Measurements from ENCODE around the gene WDFY1.
"Not testable (repeated sequence)": the region's sequence is repeated elsewhere in the genome, so short reads cannot be mapped to it uniquely, and the experiment has no call there.

Gene WDFY1

DNA sequence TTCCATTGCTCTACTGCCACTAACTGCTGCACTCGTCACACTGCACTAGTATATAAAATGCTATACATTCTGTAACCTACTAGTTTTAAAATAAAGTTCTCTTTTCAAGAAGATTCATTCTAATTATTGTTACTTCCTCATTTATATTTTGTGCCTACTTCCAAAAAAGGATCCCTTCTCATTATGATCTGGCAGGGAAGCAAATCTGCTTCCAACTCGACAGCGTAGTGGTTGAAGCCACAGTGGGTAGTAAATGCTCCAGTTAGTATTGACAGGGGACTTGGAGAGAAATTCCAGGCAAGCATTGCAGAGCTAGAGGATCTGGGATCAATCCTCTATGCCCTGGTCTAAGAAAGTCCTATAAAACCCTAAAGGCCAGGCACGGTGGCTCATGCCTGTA, 54.4 kb downstream of the WDFY1 start:
- FAIRE-seq, result no peak

DNA sequence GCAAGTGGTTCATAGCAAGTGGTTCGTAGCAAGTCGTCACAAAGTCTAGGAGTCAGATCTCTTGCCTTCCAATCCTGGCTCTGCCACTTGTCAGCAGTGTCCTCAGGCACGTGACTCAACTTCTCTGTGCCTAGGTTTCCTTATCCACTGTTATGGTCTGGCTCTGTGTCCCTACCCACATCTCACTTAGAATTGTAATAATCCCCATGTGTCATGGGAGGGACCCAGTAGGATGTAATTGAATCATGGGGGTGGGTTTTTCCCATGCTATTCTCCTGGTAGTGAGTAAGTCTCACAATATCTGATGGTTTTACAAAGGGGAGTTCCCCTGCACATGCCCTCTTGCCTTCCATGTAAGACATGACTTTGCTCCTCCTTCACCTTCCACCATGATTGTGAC, 55.9 kb downstream of the WDFY1 start:
- no peak for FAIRE-seq

DNA sequence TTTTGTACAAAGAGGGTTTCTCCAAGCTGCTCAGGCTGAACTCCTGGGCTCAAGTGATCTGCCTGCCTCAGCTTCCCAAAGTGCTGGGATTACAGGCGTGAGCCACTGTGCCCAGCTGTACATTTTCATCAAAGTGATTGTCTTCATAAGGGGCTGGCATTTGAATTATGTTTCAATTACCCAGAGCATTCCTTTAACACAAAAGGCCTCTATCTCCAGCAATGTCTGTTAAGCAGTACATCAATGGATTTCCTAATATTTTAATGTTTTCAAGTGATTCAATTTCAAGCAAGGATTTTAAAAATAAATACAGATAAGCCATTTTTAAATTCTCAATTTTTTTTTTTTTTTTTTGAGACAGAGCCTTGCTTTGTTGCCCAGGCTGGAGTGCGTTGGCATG, 56.9 kb downstream of the WDFY1 start:
- no peak for FAIRE-seq

DNA sequence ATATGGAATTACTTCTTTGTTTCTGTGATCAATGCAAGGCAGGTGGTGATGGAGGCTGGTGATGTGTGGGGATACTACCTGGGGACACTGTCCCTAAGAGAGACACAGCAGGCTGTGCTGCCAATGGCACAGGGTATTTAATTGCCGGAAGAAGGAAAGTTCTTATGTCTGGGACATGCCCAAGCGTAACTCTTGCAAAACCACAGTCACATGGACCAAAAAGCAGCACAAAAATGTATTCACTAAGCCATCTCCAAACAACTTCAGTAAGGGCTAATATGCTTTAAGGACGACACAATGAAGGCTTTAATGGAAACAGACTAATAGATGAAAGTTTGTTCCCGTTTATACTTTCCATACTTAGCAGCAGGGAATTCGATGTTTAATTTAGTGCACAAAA, 58.0 kb downstream of the WDFY1 start:
- FAIRE-seq, result no peak

DNA sequence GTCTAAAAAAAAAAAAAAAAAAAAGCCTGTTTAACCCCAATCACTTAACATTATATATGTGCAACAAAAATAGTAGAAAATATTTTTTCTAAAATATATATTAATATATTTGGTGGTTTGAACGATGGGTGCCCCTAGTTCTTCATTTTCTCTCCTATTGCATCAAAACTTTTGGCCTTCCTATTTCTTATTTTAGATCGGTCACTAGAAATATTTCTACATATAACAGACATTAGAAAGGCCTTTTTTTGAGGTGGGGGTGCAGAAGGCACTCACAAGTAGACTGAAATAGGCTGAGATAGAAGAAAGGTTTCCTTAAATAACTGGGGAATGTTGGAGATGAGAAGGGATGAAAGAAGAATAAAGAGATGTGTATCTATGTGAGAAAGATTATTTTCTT, 58.4 kb downstream of the WDFY1 start:
- no peak for FAIRE-seq

DNA sequence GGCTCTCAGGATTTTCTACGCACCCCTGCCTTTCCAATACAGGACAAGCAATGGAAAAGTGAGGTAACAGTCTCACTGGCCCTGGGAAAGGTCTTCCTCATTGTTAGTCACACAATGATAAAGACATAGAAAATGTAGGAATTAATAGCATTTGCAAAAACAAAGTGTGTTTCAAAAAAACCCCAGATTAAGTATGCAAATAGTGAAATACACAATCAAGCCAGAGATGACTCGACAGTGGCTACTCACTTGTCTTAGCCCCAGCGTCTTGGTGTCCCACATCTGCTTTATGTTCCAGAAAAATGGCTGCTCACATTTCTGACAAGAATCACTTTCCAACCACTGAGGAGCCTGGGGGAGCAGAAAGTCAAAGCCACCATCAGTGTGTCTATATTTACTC, 60.7 kb downstream of the WDFY1 start:
- no peak for FAIRE-seq

DNA sequence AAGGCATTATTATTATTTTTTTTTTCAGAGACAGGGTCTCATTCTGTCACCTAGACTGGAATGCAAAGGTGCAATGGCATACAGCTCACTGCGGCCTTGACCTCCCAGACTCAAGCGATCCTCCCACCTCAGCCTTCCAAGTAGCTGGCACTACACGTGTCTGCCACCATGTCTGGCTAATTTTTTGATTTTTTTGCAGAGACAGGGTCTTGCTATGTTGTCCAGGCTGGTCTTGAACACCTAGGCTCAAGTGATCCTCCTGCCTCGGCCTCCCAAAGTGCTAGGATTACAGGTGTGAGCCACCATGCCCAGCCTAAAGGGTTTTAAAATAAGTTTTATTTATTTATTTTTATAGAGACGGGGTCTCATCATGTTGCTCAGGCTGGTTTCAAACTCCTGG, 62.4 kb downstream of the WDFY1 start:
- no peak for FAIRE-seq

DNA sequence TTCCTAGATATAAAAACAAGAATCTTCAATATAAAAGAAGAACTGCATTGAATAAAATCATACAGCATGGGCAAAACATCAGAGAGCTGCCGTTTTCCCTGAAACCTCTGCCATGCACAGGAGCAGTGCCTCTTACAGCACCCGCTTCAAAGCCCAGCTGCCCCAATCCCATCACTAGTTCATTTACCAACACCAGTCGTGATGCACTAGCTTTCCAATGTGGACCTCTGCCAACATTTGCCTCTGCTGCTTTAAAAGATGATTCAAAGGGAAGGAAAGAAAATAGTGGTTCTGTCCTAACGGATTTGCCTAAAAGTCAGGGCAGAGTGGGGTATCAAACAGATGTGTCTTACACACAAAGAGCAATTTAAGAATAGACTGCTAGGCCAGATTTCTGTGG, 64.3 kb downstream of the WDFY1 start:
- FAIRE-seq, result no peak

DNA sequence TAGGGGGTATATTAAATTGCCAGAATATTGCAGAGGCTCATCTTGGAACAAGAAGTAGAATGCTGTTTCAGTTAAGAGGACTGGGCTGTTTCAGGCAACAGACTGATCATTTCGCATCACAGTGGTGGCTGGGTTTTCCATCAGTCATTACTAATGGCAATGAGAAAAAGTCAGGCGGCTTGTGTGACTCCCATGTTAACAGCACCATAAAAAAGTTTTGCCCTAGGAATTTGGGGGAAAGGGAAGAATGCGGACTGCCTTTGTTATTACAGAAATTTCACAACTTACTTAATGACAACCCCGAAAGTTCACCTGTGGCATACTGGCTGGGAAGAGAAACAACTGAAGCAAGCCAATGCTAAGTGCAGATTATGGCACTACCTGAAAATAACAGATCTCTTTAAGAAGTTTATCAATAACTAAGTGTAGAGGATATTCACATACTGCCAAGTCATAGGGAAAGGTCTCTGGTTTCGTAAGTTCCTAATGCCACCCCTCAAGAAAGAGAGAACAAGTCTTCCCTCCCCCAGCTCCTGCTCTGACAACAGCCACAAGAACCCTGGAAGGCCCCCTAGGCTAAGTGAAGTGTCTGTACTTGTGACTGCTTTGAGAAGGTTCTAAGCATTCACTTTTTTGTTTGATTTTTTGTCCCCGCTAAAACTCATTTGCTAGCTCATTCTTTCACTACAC, 67.3 kb downstream of the WDFY1 start:
- no peak for FAIRE-seq

DNA sequence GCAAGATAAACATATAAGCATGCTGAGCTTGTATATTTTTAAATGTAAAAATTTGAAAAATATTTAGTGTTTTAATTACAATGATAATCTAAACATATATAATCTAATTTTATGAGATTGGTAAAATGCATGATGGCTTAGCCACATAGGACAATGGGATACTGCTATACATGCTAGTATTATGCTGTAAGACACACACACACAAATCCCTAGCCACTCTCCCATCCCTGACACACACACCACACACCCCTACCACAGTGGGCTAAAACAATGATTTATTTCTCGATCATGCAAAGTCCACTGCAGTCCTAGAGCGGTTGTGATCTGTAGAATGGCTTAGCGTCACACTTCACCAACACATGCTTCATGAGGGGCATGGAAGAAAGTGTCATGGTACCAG, 71.5 kb downstream of the WDFY1 start:
- FAIRE-seq, result no peak

DNA sequence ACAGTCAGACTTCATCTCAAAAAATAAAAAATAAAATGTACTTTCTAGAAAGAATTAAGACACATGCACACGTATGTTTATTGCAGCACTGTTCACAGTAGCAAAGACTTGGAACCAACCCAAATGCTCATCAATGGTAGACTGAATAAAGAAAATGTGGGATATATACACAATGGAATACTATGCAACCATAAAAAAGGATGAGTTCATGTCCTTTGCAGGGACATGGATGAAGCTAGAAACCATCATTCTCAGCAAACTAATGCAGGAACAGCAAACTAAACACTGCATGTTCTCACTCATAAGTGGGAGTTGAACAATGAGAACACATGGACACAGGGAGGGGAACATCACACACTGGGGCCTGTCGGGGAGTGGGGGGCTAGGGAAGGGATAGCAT, 72.4 kb downstream of the WDFY1 start:
- FAIRE-seq, result not testable (repeated sequence)

DNA sequence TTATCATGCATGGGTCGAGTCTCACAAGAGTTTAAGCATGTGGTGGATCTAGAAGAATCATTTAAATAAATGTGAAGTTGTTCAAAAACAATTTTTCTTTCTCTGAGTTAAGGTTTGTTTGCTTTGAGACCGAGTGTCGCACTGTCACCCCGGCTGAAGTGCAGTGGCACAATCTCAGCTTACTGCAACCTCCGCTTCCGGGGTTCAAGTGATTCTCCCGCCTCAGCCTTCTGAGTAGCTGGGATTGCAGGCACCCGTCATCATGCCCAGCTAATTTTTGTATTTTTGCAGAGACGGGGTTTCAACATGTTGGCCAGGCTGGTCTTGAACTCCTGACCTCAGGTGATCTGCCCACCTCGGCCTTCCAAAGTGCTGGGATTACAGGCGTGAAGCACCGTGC, 73.5 kb downstream of the WDFY1 start:
- not testable (repeated sequence) for FAIRE-seq

DNA sequence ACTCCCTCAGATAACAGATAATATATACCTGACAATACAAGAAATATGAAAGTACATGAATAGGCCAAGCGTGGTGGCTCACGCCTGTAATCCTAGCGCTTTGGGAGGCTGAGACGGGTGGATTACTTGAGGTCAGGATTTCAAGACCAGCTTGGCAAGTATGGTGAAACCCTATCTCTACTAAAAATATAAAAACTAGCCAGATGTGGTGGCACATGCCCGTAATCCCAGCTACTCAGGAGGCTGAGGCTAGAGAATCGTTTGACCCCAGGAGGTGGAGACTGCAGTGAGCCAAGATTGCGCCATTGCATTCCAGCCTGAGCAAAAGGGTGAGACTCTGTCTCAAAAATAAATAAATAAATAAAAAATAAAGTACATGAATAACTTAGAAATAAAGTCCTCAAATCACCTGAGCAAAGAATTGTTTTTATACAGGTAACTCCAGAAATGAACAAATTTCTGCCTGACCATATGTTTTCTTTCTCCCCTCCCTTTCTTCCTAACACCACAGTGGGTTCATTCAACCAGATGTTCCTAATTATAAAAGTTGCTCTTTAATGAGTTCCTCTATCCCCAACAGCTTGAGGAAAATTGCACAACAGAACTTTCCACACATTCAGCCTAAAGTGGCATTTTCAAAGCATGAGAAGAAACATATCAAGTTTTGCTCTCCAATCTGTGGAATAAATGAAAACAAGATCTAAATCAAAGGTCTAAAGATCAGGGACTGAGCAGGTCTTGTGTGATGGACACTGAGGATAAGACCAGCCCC, 74.1 kb downstream of the WDFY1 start:
- no peak for FAIRE-seq

DNA sequence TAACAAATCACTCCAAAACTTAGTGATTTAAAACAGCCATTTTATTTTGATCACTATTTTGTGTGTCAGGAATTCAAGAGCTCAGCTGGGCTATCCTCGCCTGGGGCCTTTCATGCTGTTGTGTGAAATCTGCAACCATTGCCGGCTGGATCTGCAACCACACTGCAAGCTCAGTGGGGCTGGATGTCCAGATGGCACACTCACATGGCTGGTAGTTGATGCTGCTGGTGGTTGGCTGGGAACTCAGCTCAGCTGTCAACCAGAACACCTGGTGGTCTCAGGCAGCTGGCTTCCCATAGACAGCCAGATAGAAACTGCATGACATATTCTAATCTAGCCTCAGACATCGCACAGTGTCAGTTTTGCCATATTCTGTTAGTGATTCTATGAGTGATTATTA, 77.1 kb downstream of the WDFY1 start:
- FAIRE-seq, result no peak

DNA sequence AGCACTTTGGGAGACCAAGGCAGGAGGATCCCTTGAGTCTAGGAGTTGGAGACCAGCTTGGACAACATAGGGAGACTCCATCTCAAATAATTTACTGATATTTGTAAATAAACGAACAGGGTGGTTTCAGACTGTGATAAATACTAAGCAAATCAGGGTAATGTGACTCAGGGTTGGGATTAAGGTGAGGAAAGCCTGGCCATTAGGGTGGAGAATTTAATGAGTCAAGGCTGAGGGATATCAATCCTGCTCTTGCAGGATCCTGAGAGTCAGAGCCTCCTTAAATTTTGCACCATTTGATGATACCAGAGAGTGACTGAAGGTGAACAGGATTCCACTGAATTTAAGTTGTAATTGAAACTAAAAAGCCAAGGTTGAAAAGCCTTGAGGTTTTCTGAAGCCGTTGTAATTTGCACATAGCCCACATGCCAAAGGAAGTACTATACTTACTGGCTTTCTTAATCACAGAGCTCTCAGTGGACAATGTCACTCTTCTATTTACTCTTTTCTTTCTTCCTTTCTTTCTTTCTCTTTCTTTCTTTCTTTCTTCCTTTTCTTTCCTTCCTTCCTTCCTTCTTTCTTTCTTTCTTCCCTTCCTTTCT, 79.1 kb downstream of the WDFY1 start:
- no peak for FAIRE-seq

DNA sequence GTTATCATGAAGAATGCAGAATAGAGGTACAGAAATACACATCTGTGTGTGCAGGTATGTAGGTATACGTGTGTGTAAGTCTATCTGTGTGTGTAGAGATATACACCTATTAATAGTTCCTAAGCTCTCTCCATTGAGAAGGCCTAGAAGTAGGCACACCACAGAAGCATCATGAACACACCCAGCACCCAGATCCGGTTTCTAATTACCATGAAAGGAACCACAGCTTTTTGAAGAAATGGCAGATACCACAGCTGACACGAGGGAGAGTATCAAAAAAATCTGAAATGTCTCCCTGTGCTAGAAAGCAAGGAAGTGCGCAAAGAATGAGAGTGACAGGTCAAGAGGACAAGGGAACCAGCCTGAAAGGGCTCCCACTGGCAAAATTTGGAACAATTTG, 80.0 kb downstream of the WDFY1 start:
- FAIRE-seq, result no peak

DNA sequence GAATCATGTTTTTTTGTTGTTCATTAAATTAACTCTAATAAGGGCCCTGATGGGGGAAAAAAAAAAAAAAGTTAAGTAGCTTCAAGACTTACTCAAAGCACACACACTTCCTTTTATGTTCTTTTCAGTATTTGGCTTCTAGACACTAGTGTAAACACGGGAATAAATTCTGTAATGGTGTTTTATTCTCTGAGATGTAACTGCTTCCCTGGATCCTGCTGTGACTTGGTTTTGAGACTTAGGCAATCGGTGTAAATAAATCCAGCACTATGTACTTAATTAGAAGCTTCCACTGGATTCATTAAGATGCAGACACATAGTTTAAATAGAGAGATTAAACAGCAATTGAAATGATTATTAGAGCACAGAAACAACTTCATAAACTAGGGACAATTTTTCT, 81.6 kb downstream of the WDFY1 start:
- no peak for FAIRE-seq

DNA sequence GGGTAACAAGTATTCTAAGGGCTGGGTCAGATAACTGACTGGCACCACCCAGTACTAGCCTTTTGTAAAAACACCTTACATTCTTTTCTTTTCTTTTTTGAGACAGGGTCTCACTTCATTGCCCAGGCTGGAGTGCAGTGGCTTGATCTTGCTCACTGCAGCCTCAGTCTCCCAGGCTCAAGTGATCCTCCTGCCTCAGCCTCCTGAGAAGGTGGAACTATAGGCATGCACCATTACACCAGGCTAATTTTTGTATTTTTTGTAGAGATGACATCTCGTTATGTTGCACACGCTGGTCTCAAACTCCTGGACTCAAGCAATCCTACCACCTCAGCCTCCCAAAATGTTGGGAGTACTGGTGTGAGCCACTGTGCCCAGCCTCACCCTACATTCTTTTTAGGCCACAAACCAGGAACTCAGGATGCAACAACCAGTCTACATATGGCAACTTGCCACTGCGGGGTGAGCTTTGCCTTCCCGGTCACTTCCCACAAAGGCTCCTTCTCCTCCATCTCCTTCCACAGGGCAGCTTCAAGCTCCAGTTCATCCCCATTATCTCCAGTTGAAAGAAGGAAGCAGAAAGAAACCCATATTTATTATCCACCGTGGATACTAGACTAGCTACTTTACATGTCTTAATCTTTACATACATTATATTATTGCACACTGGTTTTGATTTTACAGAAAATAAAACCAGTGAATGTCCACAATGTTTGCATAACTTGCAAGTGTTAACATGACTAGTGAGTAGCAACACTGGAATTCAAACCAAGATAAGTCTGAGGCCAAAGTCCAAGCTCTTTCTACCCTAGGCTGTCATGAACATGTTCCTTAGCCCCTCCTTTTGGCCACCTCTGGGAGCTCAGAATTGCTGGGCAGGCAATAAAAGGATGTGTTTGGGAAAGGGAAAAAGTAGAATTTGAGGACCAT, 84.1 kb downstream of the WDFY1 start:
- FAIRE-seq, result no peak

DNA sequence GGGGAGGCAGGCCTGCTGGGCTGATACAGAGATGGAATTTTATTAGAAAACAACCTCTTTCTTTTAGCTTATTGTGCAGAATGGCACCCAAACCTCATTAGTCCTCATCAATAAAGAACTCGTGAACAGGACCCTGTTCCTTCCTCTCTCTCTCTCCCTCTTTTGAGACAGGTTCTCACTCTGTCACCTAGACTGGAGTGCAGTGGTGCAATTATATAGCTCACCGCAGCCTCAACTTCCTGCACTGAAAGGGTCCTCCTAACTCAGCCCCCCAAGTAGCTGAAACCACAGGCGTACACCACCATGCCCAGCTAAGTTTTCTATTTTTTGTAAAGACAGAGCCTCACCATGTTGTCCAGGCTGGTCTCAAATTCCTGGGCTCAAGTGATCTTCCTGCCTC, 86.1 kb downstream of the WDFY1 start:
- no peak for FAIRE-seq

DNA sequence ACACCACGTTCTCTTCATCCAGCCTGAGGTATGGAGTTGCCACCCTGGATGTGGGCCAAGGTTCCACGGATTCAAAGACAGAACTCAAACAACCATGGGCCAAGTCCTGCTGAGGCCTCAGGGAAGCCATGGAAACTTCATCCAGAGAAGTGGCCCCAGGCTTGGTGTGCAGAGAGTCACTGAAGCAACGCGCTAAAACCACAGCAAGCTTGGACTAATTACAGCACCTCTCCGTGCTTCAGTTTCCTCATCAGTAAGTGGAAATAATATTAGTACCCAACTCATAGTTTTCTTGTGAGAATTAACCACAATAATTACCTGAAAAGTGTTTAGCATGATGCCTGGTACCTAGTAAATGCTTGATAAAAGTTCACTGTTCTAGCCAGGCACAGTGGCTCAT, 88.6 kb downstream of the WDFY1 start:
- no peak for FAIRE-seq

DNA sequence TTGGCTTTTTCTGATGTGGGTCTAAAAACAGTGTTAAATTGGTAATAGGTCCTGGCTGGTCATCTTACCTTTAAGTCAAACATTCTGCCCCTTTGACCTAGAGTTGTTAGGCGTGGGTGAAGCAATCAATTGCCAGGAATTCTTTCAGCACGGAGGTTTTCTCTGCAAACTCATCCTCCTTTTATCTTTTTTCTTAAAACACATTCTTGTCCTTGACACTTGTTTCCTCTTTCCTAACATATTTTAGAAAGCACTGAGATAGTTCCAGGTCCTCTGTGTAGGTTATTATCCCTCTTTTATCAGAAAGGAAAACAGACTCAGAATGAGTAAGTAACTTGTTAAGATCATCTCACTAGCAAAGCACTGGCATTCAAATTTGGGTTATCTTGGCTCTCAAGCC, 89.1 kb downstream of the WDFY1 start:
- no peak for FAIRE-seq

DNA sequence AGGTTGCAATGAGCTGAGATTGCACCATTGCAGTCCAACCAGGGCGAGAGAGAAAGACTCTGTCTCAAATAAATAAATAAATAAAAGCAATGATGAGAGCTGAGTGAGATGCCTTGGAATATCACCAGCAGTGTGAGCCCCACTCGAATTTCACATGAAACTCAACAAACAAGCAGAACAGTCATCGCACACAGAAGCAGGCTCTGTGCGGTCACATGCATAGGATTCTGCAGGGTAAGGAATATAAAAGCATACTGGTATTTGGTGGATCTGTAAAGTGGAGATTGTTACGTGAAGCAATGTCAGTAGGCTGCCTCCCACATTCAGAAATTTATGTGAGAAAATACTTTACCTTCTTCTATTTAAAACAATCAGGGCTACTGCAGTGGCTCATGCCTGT, 89.7 kb downstream of the WDFY1 start:
- FAIRE-seq, result no peak

DNA sequence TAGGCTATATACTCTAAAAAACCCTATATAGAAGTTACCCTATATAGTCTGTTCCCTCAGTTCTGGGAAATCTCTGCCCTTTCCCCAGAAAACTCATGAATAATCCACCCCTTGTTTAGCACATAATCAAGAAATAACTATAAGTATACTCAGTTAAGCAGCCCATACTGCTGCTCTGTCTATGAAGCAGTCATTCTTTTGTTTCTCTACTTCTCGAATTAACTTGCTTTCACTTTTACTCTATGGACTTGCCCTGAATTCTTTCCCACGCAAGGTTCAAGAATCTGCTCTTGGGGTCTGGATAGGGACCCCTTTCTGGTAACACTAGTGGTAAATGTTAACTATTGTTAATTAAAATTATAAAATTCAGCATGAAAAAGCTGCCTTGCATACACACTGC, 90.4 kb downstream of the WDFY1 start:
- FAIRE-seq, result no peak
